Measurements from ENCODE around the gene POLR3B. TPM values are rescaled to one million over a fixed set of nuclear protein-coding genes. Genes with fewer than 3 reads are reported as not detected.

Gene POLR3B
- total and polyA plus RNA-seq, 10 of the 15 experiments (the other 5 are each of a cell fraction or from before 2014, with no cell fraction given), result 2.3 to 10.5 (median 8.0) TPM

DNA sequence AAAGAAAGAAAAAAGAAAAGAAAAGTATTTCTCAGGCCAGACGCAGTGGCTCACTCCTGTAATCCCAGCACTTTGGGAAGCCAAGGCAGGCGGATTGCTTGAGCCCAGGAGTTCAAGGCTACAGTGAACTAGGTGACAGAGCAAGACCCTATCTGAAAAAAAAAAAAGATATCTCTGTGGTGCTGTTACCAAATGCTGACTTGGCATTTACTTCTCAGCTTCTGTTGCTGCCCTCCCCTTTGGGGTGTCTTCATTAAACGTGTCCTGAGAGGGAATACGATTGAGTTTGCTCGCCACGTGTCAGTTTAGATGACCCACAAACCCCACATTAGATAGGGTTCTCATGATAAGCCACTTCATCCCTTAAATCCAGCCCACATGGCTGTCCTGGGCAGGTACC lies 4.4 kb upstream of the POLR3B start:
- Histone ChIP-seq H3K36me3 (ENCODE audit: control insufficient read depth in 2 of 2, insufficient read depth in 2 of 2, low read length in 1 of 2) (no peaks in the 10 kb centered on the region), H3K9me3 (replicated peaks; ENCODE audit: control insufficient read depth, insufficient read depth, low read length) (no peaks in the 10 kb centered on the region), H3K27me3 (replicated peaks in 1 of 2; ENCODE audit: control insufficient read depth in 2 of 2, insufficient read depth in 2 of 2, low read length in 1 of 2) (no peaks in the 10 kb centered on the region), H3K4me3 (no peak overlapping the region), H3K9ac (ENCODE audit: control insufficient read depth, insufficient read depth, low read length) (no peak overlapping the region), H3K4me1 (ENCODE audit: control insufficient read depth, insufficient read depth, low read length) (no peaks in the 10 kb centered on the region), H2AFZ (ENCODE audit: control insufficient read depth, low read depth, low read length) (no peak overlapping the region), H3K27ac (ENCODE audit: control insufficient read depth, insufficient read depth) (no peak overlapping the region), H4K20me1 (ENCODE audit: control insufficient read depth, insufficient read depth) (no peaks in the 10 kb centered on the region), H3K4me2 (ENCODE audit: control insufficient read depth, insufficient read depth) (no peak overlapping the region), H3K79me2 (ENCODE audit: control insufficient read depth, insufficient read depth, low read length) (peaks cover 2% of the 10 kb centered on the region)
- ATAC-seq (no peak), FAIRE-seq (no peak), DNase-seq (ENCODE audit: low read depth, low spot score) (no peak)
- CTCF ChIA-PET, result no interaction called here
- RAD21 ChIA-PET (ENCODE audit: unreplicated experiment), result no interaction called here
- no TSS peak for BruUV-seq (replicated peaks)
- WGBS (ENCODE audit: insufficient coverage, insufficient replicate concordance, low lambda C conversion rate, missing lambda C conversion rate), result 64% methylated on average over 6 of the region's 6 CpGs
- SMC1A ChIA-PET (ENCODE audit: uncharacterized antibody, unreplicated experiment), result no interaction called here
- POLR2A ChIA-PET, result no interaction called here
- in situ Hi-C loops (cut with MboI) (no loop called here), intact Hi-C loops (cut with micrococcal nuclease; ENCODE audit: unreplicated experiment) (no loop called here)
- TF ChIP-seq HDAC6 (IDR thresholded peaks at IDR 0.05; ENCODE audit: unreplicated experiment) (no peak), MYB (IDR thresholded peaks at IDR 0.05; ENCODE audit: borderline replicate concordance, low read depth, low read length) (no peak), BACH1 (IDR thresholded peaks at IDR 0.05; ENCODE audit: borderline replicate concordance) (no peak)
- TF ChIP-seq, protein P1, sequence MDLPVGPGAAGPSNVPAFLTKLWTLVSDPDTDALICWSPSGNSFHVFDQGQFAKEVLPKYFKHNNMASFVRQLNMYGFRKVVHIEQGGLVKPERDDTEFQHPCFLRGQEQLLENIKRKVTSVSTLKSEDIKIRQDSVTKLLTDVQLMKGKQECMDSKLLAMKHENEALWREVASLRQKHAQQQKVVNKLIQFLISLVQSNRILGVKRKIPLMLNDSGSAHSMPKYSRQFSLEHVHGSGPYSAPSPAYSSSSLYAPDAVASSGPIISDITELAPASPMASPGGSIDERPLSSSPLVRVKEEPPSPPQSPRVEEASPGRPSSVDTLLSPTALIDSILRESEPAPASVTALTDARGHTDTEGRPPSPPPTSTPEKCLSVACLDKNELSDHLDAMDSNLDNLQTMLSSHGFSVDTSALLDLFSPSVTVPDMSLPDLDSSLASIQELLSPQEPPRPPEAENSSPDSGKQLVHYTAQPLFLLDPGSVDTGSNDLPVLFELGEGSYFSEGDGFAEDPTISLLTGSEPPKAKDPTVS (IDR thresholded peaks at IDR 0.05; ENCODE audit: low read depth, low read length), result no peak

Measured in GM12878 (cell line).